Measurements from ENCODE around the gene ATXN2. TPM values are rescaled to one million over a fixed set of nuclear protein-coding genes. Genes with fewer than 3 reads are reported as not detected.

Gene ATXN2
- total RNA-seq, 2 experiments from 2014 or later: 21.9 to 23.7 TPM

GRCh38 chr12:111582133-111582747 lies 16.9 kb downstream of the ATXN2 start:
- Mint-ChIP-seq H3K4me1 (ENCODE audit: low read depth) (peaks cover 13% of the 10 kb centered on the region), H3K27ac (no peak overlapping the region), H3K36me3 (ENCODE audit: low read depth) (peaks cover 16% of the 10 kb centered on the region), H3K9me3 (no peaks in the 10 kb centered on the region), H3K4me3 (no peak overlapping the region), H3K27me3 (no peaks in the 10 kb centered on the region)
- no peak for TF ChIP-seq CTCF (IDR thresholded peaks at IDR 0.05)
- Histone ChIP-seq H3K27ac (ENCODE audit: low read depth in 1 of 2, low read length in 2 of 2) (no peak overlapping the region), H3K36me3 (ENCODE audit: insufficient read depth, low read length) (no peaks in the 10 kb centered on the region), H3K4me1 (ENCODE audit: insufficient read depth, low read length) (peaks cover 3% of the 10 kb centered on the region), H3K4me3 (ENCODE audit: low read length) (no peak overlapping the region), H3K9me3 (ENCODE audit: control insufficient read depth in 1 of 2, insufficient read depth in 1 of 2, low read length in 2 of 2) (no peaks in the 10 kb centered on the region), H3K27me3 (ENCODE audit: control insufficient read depth in 1 of 2, insufficient read depth in 2 of 2, low read length in 2 of 2) (no peaks in the 10 kb centered on the region)
- intact Hi-C loops (cut with DNase I, micrococcal nuclease): no loop called here
- DNase-seq: no peak
- POLR2A ChIA-PET: no interaction called here
- CTCF ChIA-PET: no interaction called here
- no peak for ATAC-seq (ENCODE audit: poor library complexity)

GRCh38 chr12:111581434-111582132 lies 17.5 kb downstream of the ATXN2 start:
- Histone ChIP-seq H3K4me3 (ENCODE audit: low read length) (no peak overlapping the region), H3K27me3 (ENCODE audit: control insufficient read depth in 1 of 2, insufficient read depth in 2 of 2, low read length in 2 of 2) (no peaks in the 10 kb centered on the region), H3K9me3 (ENCODE audit: control insufficient read depth in 1 of 2, insufficient read depth in 1 of 2, low read length in 2 of 2) (no peaks in the 10 kb centered on the region), H3K27ac (ENCODE audit: low read depth in 1 of 2, low read length in 2 of 2) (no peak overlapping the region), H3K36me3 (ENCODE audit: insufficient read depth, low read length) (no peaks in the 10 kb centered on the region), H3K4me1 (ENCODE audit: insufficient read depth, low read length) (peaks cover 3% of the 10 kb centered on the region)
- intact Hi-C loops (cut with DNase I, micrococcal nuclease): no loop called here
- Mint-ChIP-seq H3K27ac (no peak overlapping the region), H3K9me3 (no peaks in the 10 kb centered on the region), H3K36me3 (ENCODE audit: low read depth) (peaks cover 16% of the 10 kb centered on the region), H3K27me3 (no peaks in the 10 kb centered on the region), H3K4me3 (no peak overlapping the region), H3K4me1 (ENCODE audit: low read depth) (peaks cover 13% of the 10 kb centered on the region)
- DNase-seq (no peak), ATAC-seq (ENCODE audit: poor library complexity) (no peak)
- no peak for TF ChIP-seq CTCF (IDR thresholded peaks at IDR 0.05)
- ChIA-PET CTCF (no interaction called here), POLR2A (no interaction called here)

GRCh38 chr12:111580737-111581136 lies 18.4 kb downstream of the ATXN2 start:
- POLR2A ChIA-PET: no interaction called here
- no peaks in the 10 kb centered on the region for H3K9me3 ChIP-seq (ENCODE audit: control insufficient read depth in 1 of 2, insufficient read depth in 1 of 2, low read length in 2 of 2)
- DNase-seq (no peak), ATAC-seq (ENCODE audit: poor library complexity) (no peak)
- H3K27ac Mint-ChIP-seq: peak overlapping the region; percentile 30
- peaks cover 13% of the 10 kb centered on the region for H3K4me1 Mint-ChIP-seq (ENCODE audit: low read depth)
- no peak overlapping the region for H3K4me3 Mint-ChIP-seq
- no peak overlapping the region for H3K4me3 ChIP-seq (ENCODE audit: low read length)
- CTCF ChIA-PET: no interaction called here
- intact Hi-C loops (cut with DNase I, micrococcal nuclease): no loop called here
- no peaks in the 10 kb centered on the region for H3K9me3 Mint-ChIP-seq
- H3K36me3 Mint-ChIP-seq (ENCODE audit: low read depth): peaks cover 16% of the 10 kb centered on the region
- H3K36me3 ChIP-seq (ENCODE audit: insufficient read depth, low read length): no peaks in the 10 kb centered on the region
- no peak for TF ChIP-seq CTCF (IDR thresholded peaks at IDR 0.05)
- H3K4me1 ChIP-seq (ENCODE audit: insufficient read depth, low read length): peaks cover 3% of the 10 kb centered on the region
- H3K27me3 ChIP-seq (ENCODE audit: control insufficient read depth in 1 of 2, insufficient read depth in 2 of 2, low read length in 2 of 2): no peaks in the 10 kb centered on the region
- H3K27ac ChIP-seq (ENCODE audit: low read depth in 1 of 2, low read length in 2 of 2): no peak overlapping the region
- H3K27me3 Mint-ChIP-seq: no peaks in the 10 kb centered on the region

Measured in CD4-positive, alpha-beta T cell (primary cell).